ES-I3 (cell line): Measurements from ENCODE around the gene TRMT10B.

Experiments used
- H3K36me3 ChIP-seq: 2 replicates; pipeline ENCODE4 v1.6.1; 2013; ENCODE audit warnings: mild to moderate bottlenecking, low read length, control low read depth, moderate library complexity; ENCODE audit not compliant: insufficient read depth
- H3K4me1 ChIP-seq: 2 replicates; pipeline ENCODE4 v1.6.1; 2013; ENCODE audit warnings: mild to moderate bottlenecking, control low read depth, low read length; ENCODE audit not compliant: insufficient read depth
- H3K9ac ChIP-seq: 2 replicates; pipeline ENCODE4 v1.6.1; 2013; ENCODE audit warnings: low read depth, mild to moderate bottlenecking, low read length, moderate library complexity
- H3K9me3 ChIP-seq: 2 replicates; pipeline ENCODE4 v1.6.1; 2013; ENCODE audit warnings: mild to moderate bottlenecking, low read length, moderate library complexity; ENCODE audit not compliant: control insufficient read depth, insufficient read depth

TRMT10B gene

DNA sequence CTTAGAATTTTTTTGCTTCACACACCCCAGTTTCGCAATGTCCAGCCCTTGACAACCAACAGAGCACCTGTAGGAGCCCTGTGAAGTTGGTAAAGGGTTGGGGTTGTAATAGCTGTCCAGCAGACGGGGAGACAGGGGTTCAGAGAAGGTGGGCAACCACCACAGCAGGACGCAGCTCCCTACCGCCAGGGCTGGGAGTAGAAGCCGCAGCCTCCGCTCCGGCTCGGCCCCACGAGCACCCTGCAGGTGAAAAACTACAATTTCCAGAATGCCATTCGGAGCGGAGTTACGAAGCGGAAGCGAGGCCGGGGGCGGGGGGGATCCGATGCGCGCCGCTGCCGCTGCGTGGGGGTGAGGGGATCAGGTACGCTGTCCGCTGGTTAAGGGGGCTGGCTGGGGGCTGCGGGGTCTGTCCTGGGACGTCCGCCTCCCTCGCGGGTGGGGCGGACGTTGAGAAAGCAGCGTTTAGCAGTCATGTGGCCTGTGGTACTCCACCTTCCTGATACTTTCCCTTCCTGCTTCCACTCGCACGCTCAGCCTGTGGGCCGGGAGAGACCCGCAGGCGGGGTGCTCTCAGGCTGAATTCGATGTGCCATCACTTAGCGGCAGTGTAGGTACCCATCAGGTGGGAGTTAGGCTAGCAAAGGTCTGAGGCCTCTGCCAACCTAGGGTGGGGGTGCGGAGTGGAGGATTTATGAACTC lies at the start of gene TRMT10B:
TSS of gene TRMT10B (plus strand) at position 317 of the 702 bp plus-strand sequence. CDS start 8,127 bp downstream, outside the sequence.
- 0 out of 2 replicates have a peak, but pooled peaks cover 3% of the 10 kb centered on the region for H3K4me1 ChIP-seq
- peak within 1 kb of the TSS; percentile 94 for H3K9ac ChIP-seq
- H3K36me3 ChIP-seq = no peaks in the 10 kb centered on the region
- H3K9me3 ChIP-seq = no peaks in the 10 kb centered on the region

- no peaks in the 10 kb centered on the region for H3K36me3 ChIP-seq
- H3K4me1 ChIP-seq = no peaks in the 10 kb centered on the region
- H3K9me3 ChIP-seq = no peaks in the 10 kb centered on the region
- no peak overlapping the region for H3K9ac ChIP-seq
Observed at GRCh38 chr9:37705787-37706186, 47.8 kb upstream of the TRMT10B start.

DNA sequence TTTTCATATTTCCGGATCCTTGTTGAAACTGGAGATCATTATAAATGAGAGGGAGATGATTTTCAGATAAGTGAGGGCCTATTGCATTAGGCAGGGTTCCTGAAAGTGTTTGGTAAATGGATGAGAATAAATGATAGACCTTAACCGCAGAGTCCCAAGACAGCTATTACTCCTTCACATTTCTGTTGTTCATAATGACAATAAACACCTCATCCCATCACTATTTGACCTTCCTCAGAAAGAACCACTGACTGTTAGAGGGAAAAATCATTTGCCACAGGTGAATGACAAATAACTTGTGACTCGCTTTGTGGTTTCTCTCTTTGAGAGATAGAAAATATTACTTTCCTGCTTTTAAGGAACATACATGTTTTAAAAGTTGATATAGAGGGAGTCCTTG lies 47.3 kb upstream of the TRMT10B start:
- no peaks in the 10 kb centered on the region for H3K9me3 ChIP-seq
- H3K36me3 ChIP-seq = no peaks in the 10 kb centered on the region
- no peak overlapping the region for H3K9ac ChIP-seq
- H3K4me1 ChIP-seq = no peaks in the 10 kb centered on the region

DNA sequence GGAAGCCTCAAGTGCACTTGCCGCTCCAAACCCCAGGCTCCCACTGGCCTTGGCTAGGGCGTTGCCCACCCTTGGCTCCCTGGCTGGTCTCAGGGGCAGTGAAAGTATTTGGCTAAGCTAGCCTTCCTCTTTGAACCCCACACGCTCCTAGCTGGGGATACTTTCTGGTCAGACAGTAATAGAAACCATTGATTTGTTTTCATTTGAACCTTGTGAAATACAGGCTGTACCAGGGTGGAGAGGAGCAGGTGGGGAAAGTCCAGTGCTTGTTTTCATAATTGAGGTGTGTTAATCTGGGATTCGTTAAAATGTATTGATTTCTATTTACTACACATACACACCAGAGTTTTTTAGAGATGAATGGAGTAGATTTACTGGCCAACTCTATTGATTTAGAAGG lies 45.9 kb upstream of the TRMT10B start:
- Histone ChIP-seq H3K9ac (no peak overlapping the region), H3K9me3 (no peaks in the 10 kb centered on the region), H3K36me3 (no peaks in the 10 kb centered on the region), H3K4me1 (no peaks in the 10 kb centered on the region)

- Histone ChIP-seq H3K36me3 (no peaks in the 10 kb centered on the region), H3K9me3 (no peaks in the 10 kb centered on the region), H3K9ac (no peak overlapping the region), H3K4me1 (no peaks in the 10 kb centered on the region)
Observed at GRCh38 chr9:37710046-37710445, 43.6 kb upstream of the TRMT10B start.

DNA sequence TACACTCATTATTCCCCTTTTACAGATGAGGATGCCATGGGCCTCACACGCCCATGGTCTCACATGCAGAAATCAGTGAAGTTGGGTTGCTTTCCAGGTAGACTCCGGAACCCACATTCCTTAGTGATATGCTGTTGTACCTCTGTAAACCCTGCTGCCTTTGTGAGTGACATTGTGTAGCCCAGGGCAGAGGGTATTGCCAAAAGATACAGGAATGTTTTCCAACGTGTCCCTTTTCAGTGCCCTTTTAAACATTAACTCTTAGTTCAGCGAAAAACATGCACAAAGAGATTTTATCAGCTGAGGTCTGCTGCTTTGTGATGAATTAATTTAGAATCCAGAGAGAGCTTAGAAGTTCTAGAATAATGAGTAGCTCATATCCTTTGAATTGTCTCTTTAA lies 38.3 kb upstream of the TRMT10B start:
- Histone ChIP-seq H3K9ac (no peak overlapping the region), H3K9me3 (no peaks in the 10 kb centered on the region), H3K36me3 (no peaks in the 10 kb centered on the region), H3K4me1 (no peaks in the 10 kb centered on the region)

- Histone ChIP-seq H3K9ac (no peak overlapping the region), H3K4me1 (no peaks in the 10 kb centered on the region), H3K9me3 (no peaks in the 10 kb centered on the region), H3K36me3 (no peaks in the 10 kb centered on the region)
Observed at GRCh38 chr9:37715991-37716505, 37.6 kb upstream of the TRMT10B start.

DNA sequence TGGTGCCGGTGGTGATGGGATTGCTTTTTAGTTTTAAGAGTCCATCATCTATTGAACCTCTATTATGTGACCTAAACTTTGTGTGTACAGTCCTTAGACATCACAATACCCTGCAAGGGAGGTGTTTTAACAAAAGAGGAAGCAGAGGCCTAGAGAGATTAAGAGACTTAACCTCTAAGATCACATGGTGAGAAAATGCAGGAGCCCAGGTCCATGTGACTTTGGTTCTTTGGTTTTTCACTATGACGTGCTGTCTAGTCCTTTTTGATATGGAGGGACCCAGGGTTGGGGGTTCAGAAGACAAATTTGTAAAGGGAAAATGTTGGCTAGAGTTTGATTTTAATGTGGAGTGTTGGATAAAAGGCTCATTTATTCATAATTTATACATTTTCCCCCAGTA lies 34.1 kb upstream of the TRMT10B start:
- Histone ChIP-seq H3K4me1 (no peaks in the 10 kb centered on the region), H3K9ac (no peak overlapping the region), H3K9me3 (no peaks in the 10 kb centered on the region), H3K36me3 (no peaks in the 10 kb centered on the region)

GRCh38 chr9:37727013-37727412 lies 26.6 kb upstream of the TRMT10B start:
- H3K9me3 ChIP-seq = no peaks in the 10 kb centered on the region
- no peak overlapping the region for H3K9ac ChIP-seq
- 0 out of 2 replicates have a peak, but pooled peaks cover 2% of the 10 kb centered on the region for H3K4me1 ChIP-seq
- no peaks in the 10 kb centered on the region for H3K36me3 ChIP-seq

DNA sequence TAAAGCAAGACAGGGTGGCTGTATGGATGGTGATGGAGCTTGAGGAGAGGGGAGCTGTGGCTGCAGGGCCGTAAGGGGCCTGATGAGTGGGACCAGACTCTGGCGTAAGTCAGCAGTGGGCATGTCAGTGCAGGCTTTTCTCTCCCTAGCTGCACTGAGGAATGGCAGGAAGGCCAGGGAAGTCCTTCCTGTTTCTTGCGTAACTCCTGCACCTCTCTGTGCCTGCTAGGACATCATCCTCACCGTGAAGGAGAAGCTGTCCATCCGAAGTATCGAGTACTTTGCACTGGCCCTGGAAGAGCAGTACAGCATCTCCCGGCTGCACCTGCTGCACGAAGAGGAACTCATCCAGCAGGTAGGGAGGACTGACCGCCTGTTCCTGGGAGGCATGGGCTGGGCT lies 24.1 kb upstream of the TRMT10B start:
- Histone ChIP-seq H3K9me3 (no peaks in the 10 kb centered on the region), H3K9ac (no peak overlapping the region), H3K36me3 (no peaks in the 10 kb centered on the region), H3K4me1 (0 out of 2 replicates have a peak, but pooled peaks cover 2% of the 10 kb centered on the region)

DNA sequence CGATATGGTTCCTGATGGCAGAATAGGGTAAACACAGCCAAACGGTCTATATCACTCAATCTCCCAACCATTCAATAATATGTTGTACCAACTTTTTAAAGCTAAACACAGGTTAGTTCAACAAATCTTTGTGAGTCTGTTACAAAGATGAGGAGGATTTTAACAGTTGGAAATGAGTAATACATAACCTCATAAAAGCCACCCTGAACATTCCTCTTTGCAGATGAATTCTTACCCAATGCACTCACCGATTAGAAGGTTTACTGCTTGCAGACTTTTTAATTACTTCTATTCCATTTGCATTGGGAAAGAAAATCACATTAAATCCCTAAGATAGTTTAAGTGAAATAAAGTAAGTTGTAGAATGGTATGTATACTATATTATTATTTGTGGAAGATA lies 23.3 kb upstream of the TRMT10B start:
- Histone ChIP-seq H3K9ac (no peak overlapping the region), H3K9me3 (no peaks in the 10 kb centered on the region), H3K36me3 (no peaks in the 10 kb centered on the region), H3K4me1 (0 out of 2 replicates have a peak, but pooled peaks cover 2% of the 10 kb centered on the region)

GRCh38 chr9:37730839-37731238 lies 22.8 kb upstream of the TRMT10B start:
- Histone ChIP-seq H3K9ac (no peak overlapping the region), H3K4me1 (0 out of 2 replicates have a peak, but pooled peaks cover 2% of the 10 kb centered on the region), H3K9me3 (no peaks in the 10 kb centered on the region), H3K36me3 (no peaks in the 10 kb centered on the region)

- no peaks in the 10 kb centered on the region for H3K36me3 ChIP-seq
- H3K9me3 ChIP-seq = no peaks in the 10 kb centered on the region
- no peak overlapping the region for H3K9ac ChIP-seq
- H3K4me1 ChIP-seq = 0 out of 2 replicates have a peak, but pooled peaks cover 2% of the 10 kb centered on the region
Observed at GRCh38 chr9:37732086-37732741, 21.4 kb upstream of the TRMT10B start.

GRCh38 chr9:37732952-37733351 lies 20.7 kb upstream of the TRMT10B start:
- Histone ChIP-seq H3K36me3 (no peaks in the 10 kb centered on the region), H3K4me1 (0 out of 2 replicates have a peak, but pooled peaks cover 2% of the 10 kb centered on the region), H3K9me3 (no peaks in the 10 kb centered on the region), H3K9ac (no peak overlapping the region)

- Histone ChIP-seq H3K9me3 (no peaks in the 10 kb centered on the region), H3K4me1 (no peaks in the 10 kb centered on the region), H3K9ac (no peak overlapping the region), H3K36me3 (no peaks in the 10 kb centered on the region)
Observed at GRCh38 chr9:37739222-37739621, 14.4 kb upstream of the TRMT10B start.
